Right atrium auricular region (tissue), 2 donors: Measurements from ENCODE around the gene DAB1. TPM values are rescaled to one million over a fixed set of nuclear protein-coding genes. Genes with fewer than 3 reads are reported as not detected.

Source experiments
- DNase-seq: peaks from one replicate; pipeline ENCODE4 v3.0.0-alpha.2; 2019; ENCODE audit warnings: low spot score
- H3K27ac ChIP-seq, 2 donors: fragments of 200-600 bp; sonication (generic); 1 replicate in 1 of 2; 2 replicates in 1 of 2; pipeline ENCODE4 v1.5.1; 2016 to 2019
- H3K27me3 ChIP-seq, 2 donors: fragments of 200-600 bp; sonication (generic); one replicate each; pipeline versions ENCODE4 v1.5.1 to v1.6.0; 2017 to 2019
- H3K36me3 ChIP-seq: fragments of 200-600 bp; sonication (generic); one replicate; pipeline ENCODE4 v1.5.1; 2016
- H3K4me1 ChIP-seq, 2 donors: fragments of 200-600 bp; sonication (generic); one replicate each; pipeline versions ENCODE4 v1.5.1 to v1.6.0; 2017 to 2019
- H3K4me3 ChIP-seq, 2 donors: fragments of 200-600 bp; sonication (generic); 1 replicate in 1 of 2; 2 replicates in 1 of 2; pipeline ENCODE4 v1.5.1; 2017 to 2019; ENCODE audit warnings: mild to moderate bottlenecking in 1 of 2, moderate library complexity in 1 of 2
- H3K9me3 ChIP-seq, 2 donors: fragments of 200-600 bp; sonication (generic); one replicate each; pipeline ENCODE4 v1.5.1; 2019
- CTCF ChIP-seq, 2 donors: fragments of 200-600 bp; sonication (generic); IDR thresholded peaks; one replicate each; pipeline ENCODE4 v1.5.1; 2019; ENCODE audit warnings: antibody characterized with exemption in 2 of 2
- total RNA-seq, 2 donors: library from RNA; depleted of rRNA; stranded (reverse); fragments of >200 nt; gene quantifications; one replicate each; pipeline ENCODE4 v1.1.0, GENCODE V29; 2016

DAB1 gene
- total RNA-seq, 2 donors from 2014 or later = 0.19 to 3.3 TPM

DNA sequence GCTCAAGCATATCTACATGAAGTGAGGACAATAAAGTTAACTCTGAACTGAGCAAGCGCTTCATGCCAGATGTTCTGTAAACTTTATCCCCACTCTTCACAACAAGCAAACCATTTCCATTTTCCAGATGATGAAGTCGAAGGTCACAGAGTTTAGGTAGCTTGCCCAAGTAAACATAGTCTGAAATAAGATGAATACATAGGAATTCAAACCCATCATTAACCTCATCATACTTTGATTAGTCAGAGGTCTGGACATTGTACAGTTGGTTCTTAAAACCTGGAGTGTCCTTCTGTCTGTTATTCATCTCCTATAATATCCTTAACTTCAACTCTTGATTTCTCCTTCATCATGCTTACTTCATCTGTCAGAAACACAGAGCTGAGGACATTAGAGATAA, 277.8 kb downstream of the DAB1 start:
- Histone ChIP-seq H3K4me3 (no peak overlapping the region), H3K27me3 (no peaks in the 10 kb centered on the region), H3K27ac (no peak overlapping the region), H3K9me3 (no peaks in the 10 kb centered on the region), H3K36me3 (no peaks in the 10 kb centered on the region), H3K4me1 (no peaks in the 10 kb centered on the region)
- no peak for TF ChIP-seq CTCF (IDR thresholded peaks at IDR 0.05)
- DNase-seq = no peak

GRCh38 chr1:57142999-57143398, 280.9 kb downstream of the DAB1 start:
- Histone ChIP-seq H3K4me3 (no peak overlapping the region), H3K27me3 (no peaks in the 10 kb centered on the region), H3K36me3 (no peaks in the 10 kb centered on the region), H3K4me1 (no peaks in the 10 kb centered on the region), H3K27ac (no peak overlapping the region), H3K9me3 (no peaks in the 10 kb centered on the region)
- no peak for DNase-seq
- no peak for TF ChIP-seq CTCF (IDR thresholded peaks at IDR 0.05)

DNA sequence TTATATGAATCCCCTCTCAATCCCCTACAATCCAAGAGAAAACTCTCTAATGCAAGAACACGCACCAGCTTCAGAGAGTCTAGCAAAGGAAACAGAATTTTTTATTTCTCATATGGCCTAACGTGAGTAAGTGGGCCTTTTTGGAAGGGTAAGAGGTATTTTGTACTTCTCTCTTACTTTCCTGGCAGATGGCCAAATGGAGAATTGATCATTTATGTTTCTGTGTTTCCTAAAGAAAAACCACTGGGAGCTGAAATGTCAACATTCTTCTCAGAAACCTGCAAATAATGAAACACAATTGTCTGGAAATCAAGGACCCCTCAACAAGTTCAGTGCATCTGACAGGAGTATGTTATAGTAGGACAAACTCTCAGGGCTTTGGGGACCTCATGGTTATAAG, 281.7 kb downstream of the DAB1 start:
- DNase-seq = no peak
- Histone ChIP-seq H3K4me3 (no peak overlapping the region), H3K36me3 (no peaks in the 10 kb centered on the region), H3K27ac (no peak overlapping the region), H3K4me1 (no peaks in the 10 kb centered on the region), H3K9me3 (no peaks in the 10 kb centered on the region), H3K27me3 (no peaks in the 10 kb centered on the region)
- no peak for TF ChIP-seq CTCF (IDR thresholded peaks at IDR 0.05)

GRCh38 chr1:57138432-57139078, 285.3 kb downstream of the DAB1 start:
- H3K4me3 ChIP-seq = no peak overlapping the region
- H3K36me3 ChIP-seq = no peaks in the 10 kb centered on the region
- no peaks in the 10 kb centered on the region for H3K27me3 ChIP-seq
- DNase-seq = no peak
- H3K4me1 ChIP-seq = no peaks in the 10 kb centered on the region
- no peak overlapping the region for H3K27ac ChIP-seq
- TF ChIP-seq CTCF (IDR thresholded peaks at IDR 0.05) = no peak
- H3K9me3 ChIP-seq = no peaks in the 10 kb centered on the region

GRCh38 chr1:57137980-57138379, 285.9 kb downstream of the DAB1 start:
- Histone ChIP-seq H3K27ac (no peak overlapping the region), H3K9me3 (no peaks in the 10 kb centered on the region), H3K4me3 (no peak overlapping the region), H3K4me1 (no peaks in the 10 kb centered on the region), H3K27me3 (no peaks in the 10 kb centered on the region), H3K36me3 (no peaks in the 10 kb centered on the region)
- no peak for DNase-seq
- no peak for TF ChIP-seq CTCF (IDR thresholded peaks at IDR 0.05)

- Histone ChIP-seq H3K4me1 (peaks cover 0 to 12% of the 10 kb centered on the region in 2 donors), H3K27me3 (no peaks in the 10 kb centered on the region), H3K36me3 (no peaks in the 10 kb centered on the region), H3K27ac (no peak overlapping the region), H3K9me3 (no peaks in the 10 kb centered on the region), H3K4me3 (no peak overlapping the region)
- DNase-seq = no peak
- TF ChIP-seq CTCF (IDR thresholded peaks at IDR 0.05) = no peak
These were observed 289.1 kb downstream of the DAB1 start for GRCh38 chr1:57134803-57135202.
